HFF-Myc (cell line): ENCODE data around the gene RNPS1.
A peak's percentile ranks its signal among the peaks of the same experiment; 100 is the strongest.

ENCODE experiments used
- DNase-seq: peaks from one replicate; pipeline ENCODE4 v3.0.0-alpha.2; 2011; ENCODE audit warnings: low read depth; ENCODE audit errors: extremely low read depth
- H3K4me3 ChIP-seq: replicated peaks from 2 replicates; pipeline ENCODE4 v1.5.1; 2011; ENCODE audit warnings: low read depth, mild to moderate bottlenecking, control low read depth, low read length
- TF ChIP-seq, protein P1 (sequence below): IDR thresholded peaks from 2 replicates; pipeline ENCODE4 v1.5.1; 2012; ENCODE audit warnings: mild to moderate bottlenecking, low read depth, low read length, control low read depth; ENCODE audit errors: missing control alignments

The RNPS1 gene

GRCh38 chr16:2267913-2268666 lies at the start of gene RNPS1:
Gene RNPS1 (minus strand): TSS chr16:2268126. CDS start chr16:2264643, 3,483 bp downstream.
- H3K4me3 ChIP-seq = peak within 1 kb of the TSS; percentile 81
- peak; percentile 75 for DNase-seq
- TF ChIP-seq, protein P1, sequence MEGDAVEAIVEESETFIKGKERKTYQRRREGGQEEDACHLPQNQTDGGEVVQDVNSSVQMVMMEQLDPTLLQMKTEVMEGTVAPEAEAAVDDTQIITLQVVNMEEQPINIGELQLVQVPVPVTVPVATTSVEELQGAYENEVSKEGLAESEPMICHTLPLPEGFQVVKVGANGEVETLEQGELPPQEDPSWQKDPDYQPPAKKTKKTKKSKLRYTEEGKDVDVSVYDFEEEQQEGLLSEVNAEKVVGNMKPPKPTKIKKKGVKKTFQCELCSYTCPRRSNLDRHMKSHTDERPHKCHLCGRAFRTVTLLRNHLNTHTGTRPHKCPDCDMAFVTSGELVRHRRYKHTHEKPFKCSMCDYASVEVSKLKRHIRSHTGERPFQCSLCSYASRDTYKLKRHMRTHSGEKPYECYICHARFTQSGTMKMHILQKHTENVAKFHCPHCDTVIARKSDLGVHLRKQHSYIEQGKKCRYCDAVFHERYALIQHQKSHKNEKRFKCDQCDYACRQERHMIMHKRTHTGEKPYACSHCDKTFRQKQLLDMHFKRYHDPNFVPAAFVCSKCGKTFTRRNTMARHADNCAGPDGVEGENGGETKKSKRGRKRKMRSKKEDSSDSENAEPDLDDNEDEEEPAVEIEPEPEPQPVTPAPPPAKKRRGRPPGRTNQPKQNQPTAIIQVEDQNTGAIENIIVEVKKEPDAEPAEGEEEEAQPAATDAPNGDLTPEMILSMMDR = no peak

DNA sequence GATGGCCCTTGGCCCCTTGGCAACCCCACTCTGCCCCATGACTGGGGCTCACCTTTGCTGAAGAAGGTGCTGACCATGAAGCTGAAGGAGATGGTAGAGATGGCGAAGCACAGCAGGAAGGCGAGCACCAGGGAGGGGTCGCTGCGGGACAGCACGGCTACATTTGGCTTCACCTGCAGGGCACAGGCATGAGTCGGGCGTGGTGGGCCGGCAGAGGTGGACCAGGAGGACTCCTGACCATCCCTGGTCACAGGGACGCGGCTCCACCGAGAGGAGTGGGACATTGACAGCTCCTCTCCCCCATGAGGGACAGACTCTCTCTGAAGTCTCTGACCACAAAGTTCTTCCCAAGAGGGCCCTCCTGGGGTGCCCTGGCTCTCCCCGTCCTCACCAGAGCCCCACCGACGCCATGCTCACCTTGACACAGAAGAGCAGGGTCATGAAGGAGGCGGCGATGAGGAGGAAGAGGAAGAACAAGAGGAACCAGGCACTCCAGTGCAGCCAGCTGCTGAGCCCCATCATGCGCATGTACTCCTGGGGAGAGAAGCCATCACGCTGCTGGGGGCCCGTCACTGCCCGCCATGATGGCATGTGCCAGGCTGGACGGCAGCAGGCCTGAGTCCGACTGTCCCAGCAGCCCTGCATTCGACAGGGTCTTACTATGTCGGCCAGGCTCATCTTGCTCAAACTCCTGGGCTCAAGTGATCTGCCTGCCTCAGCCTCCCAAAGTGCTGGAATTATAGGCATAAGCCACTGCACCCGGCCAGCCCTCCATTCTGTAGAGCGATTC lies 49.5 kb upstream of the RNPS1 start:
- TF ChIP-seq, protein P1 = no peak
- H3K4me3 ChIP-seq = no peak overlapping the region
- DNase-seq = no peak

- no peak overlapping the region for H3K4me3 ChIP-seq
- TF ChIP-seq, protein P1 = no peak
- DNase-seq = no peak
Observed at GRCh38 chr16:2308089-2308962, 40.4 kb upstream of the RNPS1 start.

GRCh38 chr16:2299915-2300192 lies 31.9 kb upstream of the RNPS1 start:
- DNase-seq = no peak
- TF ChIP-seq, protein P1 = no peak
- H3K4me3 ChIP-seq = no peak overlapping the region

GRCh38 chr16:2299121-2299914 lies 31.4 kb upstream of the RNPS1 start:
- TF ChIP-seq, protein P1 = no peak
- DNase-seq = no peak
- no peak overlapping the region for H3K4me3 ChIP-seq

DNA sequence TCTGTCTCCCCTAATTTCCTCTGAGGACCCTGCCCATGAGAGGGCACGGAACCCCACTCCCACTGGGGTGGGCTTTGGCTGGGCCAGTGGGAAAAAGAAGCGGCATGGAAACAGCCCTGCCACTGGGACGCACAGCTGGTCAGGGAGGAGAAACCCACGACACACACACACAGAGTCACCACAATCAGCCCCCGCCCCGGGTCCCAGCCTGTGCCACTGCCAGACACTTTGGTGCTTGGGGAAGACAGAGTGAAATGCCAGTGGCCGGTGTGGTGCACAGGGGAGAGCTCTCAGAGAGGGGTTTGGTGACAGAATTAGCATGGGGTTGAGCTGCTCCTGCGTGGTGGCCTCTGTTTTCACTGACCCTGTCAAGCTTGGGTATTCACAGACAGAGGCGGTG lies 30.7 kb upstream of the RNPS1 start:
- no peak overlapping the region for H3K4me3 ChIP-seq

More for the DNA sequence above, 30.7 kb upstream of the RNPS1 start:
- no peak for DNase-seq
- TF ChIP-seq, protein P1 = no peak
